ENCODE measurements around the gene PRKAG2.
"Not testable (repeated sequence)": the region's sequence is repeated elsewhere in the genome, so short reads cannot be mapped to it uniquely, and the experiment has no call there.

Gene PRKAG2

DNA sequence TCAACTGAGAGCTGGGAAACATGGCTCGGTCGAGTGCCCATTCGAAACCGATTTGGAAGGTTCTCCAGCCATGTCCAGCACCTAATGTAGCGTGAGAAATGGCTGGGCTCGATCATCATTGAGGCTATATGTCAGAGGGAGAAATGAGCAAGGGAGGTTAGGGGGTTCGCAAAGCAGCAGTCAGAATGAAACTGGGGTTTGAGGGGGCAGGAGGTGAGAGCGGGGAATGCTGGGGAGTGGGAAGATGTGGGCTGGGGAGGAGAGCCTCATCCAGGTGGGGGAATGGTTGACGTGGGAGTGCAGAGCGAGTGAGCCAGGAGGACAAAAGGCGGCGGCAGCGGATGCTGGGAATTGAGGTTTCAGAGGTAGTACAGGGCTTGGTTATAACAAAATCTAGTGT lies 44.5 kb upstream of the PRKAG2 start:
- no peak overlapping the region for H3K4me3 ChIP-seq (ENCODE audit: low read length)
- TF ChIP-seq, protein P1, sequence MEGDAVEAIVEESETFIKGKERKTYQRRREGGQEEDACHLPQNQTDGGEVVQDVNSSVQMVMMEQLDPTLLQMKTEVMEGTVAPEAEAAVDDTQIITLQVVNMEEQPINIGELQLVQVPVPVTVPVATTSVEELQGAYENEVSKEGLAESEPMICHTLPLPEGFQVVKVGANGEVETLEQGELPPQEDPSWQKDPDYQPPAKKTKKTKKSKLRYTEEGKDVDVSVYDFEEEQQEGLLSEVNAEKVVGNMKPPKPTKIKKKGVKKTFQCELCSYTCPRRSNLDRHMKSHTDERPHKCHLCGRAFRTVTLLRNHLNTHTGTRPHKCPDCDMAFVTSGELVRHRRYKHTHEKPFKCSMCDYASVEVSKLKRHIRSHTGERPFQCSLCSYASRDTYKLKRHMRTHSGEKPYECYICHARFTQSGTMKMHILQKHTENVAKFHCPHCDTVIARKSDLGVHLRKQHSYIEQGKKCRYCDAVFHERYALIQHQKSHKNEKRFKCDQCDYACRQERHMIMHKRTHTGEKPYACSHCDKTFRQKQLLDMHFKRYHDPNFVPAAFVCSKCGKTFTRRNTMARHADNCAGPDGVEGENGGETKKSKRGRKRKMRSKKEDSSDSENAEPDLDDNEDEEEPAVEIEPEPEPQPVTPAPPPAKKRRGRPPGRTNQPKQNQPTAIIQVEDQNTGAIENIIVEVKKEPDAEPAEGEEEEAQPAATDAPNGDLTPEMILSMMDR (IDR thresholded peaks at IDR 0.05; ENCODE audit: insufficient read depth, low read depth, low read length, missing control alignments), result no peak
- DNase-seq (ENCODE audit: low read depth), result no peak

DNA sequence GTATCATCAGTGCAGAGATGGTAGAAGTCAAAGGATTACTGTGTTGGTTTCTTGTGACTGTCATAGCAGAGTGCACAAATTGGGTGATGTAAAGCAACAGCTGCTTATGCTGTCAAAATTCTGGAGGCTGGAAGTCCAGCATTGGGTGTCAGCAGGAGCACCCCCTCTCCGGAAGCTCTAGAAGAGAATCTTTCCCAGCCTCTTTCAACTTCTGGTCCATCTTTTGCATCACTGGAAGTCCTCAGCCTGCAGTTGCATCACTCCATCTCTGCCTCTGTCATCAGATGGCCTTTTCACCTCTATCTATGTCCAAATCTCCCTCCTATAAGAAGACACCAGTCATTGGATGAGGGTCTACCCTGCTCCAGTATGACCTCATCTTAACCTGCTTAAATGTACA lies 43.6 kb upstream of the PRKAG2 start:
- no peak overlapping the region for H3K4me3 ChIP-seq (ENCODE audit: low read length)
- TF ChIP-seq, protein P1 (IDR thresholded peaks at IDR 0.05; ENCODE audit: insufficient read depth, low read depth, low read length, missing control alignments), result no peak
- DNase-seq (ENCODE audit: low read depth), result no peak

GRCh38 chr7:151919595-151919994 lies 42.7 kb upstream of the PRKAG2 start:
- TF ChIP-seq, protein P1 (IDR thresholded peaks at IDR 0.05; ENCODE audit: insufficient read depth, low read depth, low read length, missing control alignments), result no peak
- H3K4me3 ChIP-seq (ENCODE audit: low read length), result no peak overlapping the region
- DNase-seq (ENCODE audit: low read depth), result no peak

- no peak for DNase-seq (ENCODE audit: low read depth)
- no peak overlapping the region for H3K4me3 ChIP-seq (ENCODE audit: low read length)
- TF ChIP-seq, protein P1 (IDR thresholded peaks at IDR 0.05; ENCODE audit: insufficient read depth, low read depth, low read length, missing control alignments), result no peak
Observed at GRCh38 chr7:151918510-151918843, 41.6 kb upstream of the PRKAG2 start.

- TF ChIP-seq, protein P1 (IDR thresholded peaks at IDR 0.05; ENCODE audit: insufficient read depth, low read depth, low read length, missing control alignments), result no peak
- DNase-seq (ENCODE audit: low read depth), result no peak
- no peak overlapping the region for H3K4me3 ChIP-seq (ENCODE audit: low read length)
Observed at GRCh38 chr7:151917791-151918509, 41.0 kb upstream of the PRKAG2 start.

DNA sequence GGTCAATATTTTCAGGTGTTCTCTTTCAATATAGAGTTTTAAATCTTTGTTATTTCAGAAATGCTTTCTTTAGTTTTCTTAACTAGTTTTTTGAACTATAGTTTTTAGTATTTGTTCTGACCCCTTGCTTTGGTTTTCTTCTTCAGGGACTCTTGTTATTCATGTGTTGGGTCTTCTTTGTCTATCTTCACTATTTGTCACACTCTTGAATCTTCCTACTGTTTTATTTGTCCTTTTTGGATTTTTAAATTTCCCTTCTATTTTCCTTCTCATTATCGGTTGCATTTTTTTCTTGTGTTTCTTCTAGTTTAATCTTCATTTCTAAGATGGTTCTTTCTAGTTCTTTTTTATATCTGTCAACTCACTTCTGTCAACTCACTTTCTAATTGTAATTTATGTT lies 37.1 kb upstream of the PRKAG2 start:
- DNase-seq (ENCODE audit: low read depth), result no peak
- no peak overlapping the region for H3K4me3 ChIP-seq (ENCODE audit: low read length)
- TF ChIP-seq, protein P1 (IDR thresholded peaks at IDR 0.05; ENCODE audit: insufficient read depth, low read depth, low read length, missing control alignments), result no peak

- H3K4me3 ChIP-seq (ENCODE audit: low read length); DNase-seq (ENCODE audit: low read depth): not testable (repeated sequence)
Observed at GRCh38 chr7:151910655-151911054, 33.7 kb upstream of the PRKAG2 start.

DNA sequence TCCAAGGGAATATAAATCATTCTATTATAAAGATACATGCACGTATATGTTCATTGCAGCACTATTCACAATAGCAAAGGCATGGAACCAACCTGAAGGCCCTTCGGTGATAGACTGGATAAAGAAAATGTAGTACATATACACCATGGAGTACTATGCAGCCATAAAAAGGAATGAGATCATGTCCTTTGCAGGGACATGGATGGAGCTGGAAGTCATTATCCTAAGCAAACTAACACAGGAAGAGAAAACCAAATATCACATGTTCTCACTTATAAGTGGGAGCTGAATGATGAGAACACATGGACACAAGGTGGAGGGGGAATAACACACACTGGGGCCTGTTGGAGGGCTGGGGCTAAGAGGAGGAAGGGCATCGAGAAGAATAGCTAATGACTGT lies 30.2 kb upstream of the PRKAG2 start:
- not testable (repeated sequence) for DNase-seq (ENCODE audit: low read depth); H3K4me3 ChIP-seq (ENCODE audit: low read length)
